Ovary (tissue), 3 donors: Measurements from ENCODE around the gene ATP1A3.

Experiments
- EP300 ChIP-seq: sonication (generic); formaldehyde crosslinking; IDR thresholded peaks from one replicate; pipeline ENCODE4 v1.6.1; 2017; ENCODE audit warnings: antibody characterized with exemption
- POLR2A ChIP-seq: fragments of 450-650 bp; IDR thresholded peaks from one replicate; pipeline ENCODE4 v1.6.1; 2017; ENCODE audit warnings: antibody characterized with exemption, mild to moderate bottlenecking, moderate library complexity
- TF ChIP-seq, protein P1 (sequence below), 3 donors: fragments of 450-650 bp in 2 of 3; fragments of 200-600 bp in 1 of 3; IDR thresholded peaks; one replicate each; pipeline versions ENCODE4 v1.5.1 to v1.8.0; 2016 to 2022; ENCODE audit warnings: antibody characterized with exemption in 3 of 3, mild to moderate bottlenecking in 1 of 3
- donor health status: DM: no; HTN: no; CAD: no.

- TF ChIP-seq, protein P1, sequence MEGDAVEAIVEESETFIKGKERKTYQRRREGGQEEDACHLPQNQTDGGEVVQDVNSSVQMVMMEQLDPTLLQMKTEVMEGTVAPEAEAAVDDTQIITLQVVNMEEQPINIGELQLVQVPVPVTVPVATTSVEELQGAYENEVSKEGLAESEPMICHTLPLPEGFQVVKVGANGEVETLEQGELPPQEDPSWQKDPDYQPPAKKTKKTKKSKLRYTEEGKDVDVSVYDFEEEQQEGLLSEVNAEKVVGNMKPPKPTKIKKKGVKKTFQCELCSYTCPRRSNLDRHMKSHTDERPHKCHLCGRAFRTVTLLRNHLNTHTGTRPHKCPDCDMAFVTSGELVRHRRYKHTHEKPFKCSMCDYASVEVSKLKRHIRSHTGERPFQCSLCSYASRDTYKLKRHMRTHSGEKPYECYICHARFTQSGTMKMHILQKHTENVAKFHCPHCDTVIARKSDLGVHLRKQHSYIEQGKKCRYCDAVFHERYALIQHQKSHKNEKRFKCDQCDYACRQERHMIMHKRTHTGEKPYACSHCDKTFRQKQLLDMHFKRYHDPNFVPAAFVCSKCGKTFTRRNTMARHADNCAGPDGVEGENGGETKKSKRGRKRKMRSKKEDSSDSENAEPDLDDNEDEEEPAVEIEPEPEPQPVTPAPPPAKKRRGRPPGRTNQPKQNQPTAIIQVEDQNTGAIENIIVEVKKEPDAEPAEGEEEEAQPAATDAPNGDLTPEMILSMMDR (IDR thresholded peaks at IDR 0.05): no peak
- TF ChIP-seq EP300 (no peak), POLR2A (no peak)
Observed at GRCh38 chr19:41944336-41944735, 49.7 kb downstream of the ATP1A3 start.
